GM18909 (cell line): ENCODE measurements around the gene SRSF4.

Experiments used
- ATAC-seq: cut with Tn5 transposase; IDR thresholded peaks from one replicate; pipeline ENCODE4 v1.9.1; 2021; ENCODE audit warnings: mild to moderate bottlenecking; ENCODE audit not compliant: unreplicated experiment, poor library complexity

SRSF4 gene

GRCh38 chr1:29100487-29100886, 81.2 kb downstream of the SRSF4 start:
- no peak for ATAC-seq

GRCh38 chr1:29099286-29099685, 82.4 kb downstream of the SRSF4 start:
- no peak for ATAC-seq
